ENCODE results near the gene KLHL40. TPM values are rescaled to one million over a fixed set of nuclear protein-coding genes. Genes with fewer than 3 reads are reported as not detected.

KLHL40 gene
- polyA plus RNA-seq, 1 donor (not counting 4 experiments of a cell fraction or from before 2014, with no cell fraction given), result not detected

- TF ChIP-seq EZH2 (IDR thresholded peaks at IDR 0.05; ENCODE audit: low read length) (no peak), CTCF (optimal IDR thresholded peaks at IDR 0.05 in 1 of 3, IDR thresholded peaks at IDR 0.05 in 1 of 3, conservative IDR thresholded peaks at IDR 0.05 in 1 of 3; ENCODE audit: extremely low read depth in 1 of 3, insufficient read depth in 2 of 3, low read length in 3 of 3) (no peak)
- H4K20me1 ChIP-seq (ENCODE audit: control insufficient read depth, extremely low read depth, insufficient read depth, low read length), result peaks cover 3% of the 10 kb centered on the region
- H3K4me3 ChIP-seq (ENCODE audit: control insufficient read depth in 2 of 3, extremely low read depth in 1 of 3, insufficient read depth in 2 of 3, low read depth in 1 of 3, low read length in 3 of 3), result no peak overlapping the region
- H3K9me1 ChIP-seq (ENCODE audit: control insufficient read depth, extremely low read depth, insufficient read depth, low read length), result peaks cover 5% of the 10 kb centered on the region
- no peak overlapping the region for H3K9ac ChIP-seq (ENCODE audit: control insufficient read depth, extremely low read depth, insufficient read depth, low read length)
- FAIRE-seq (no peak), DNase-seq (ENCODE audit: low read depth, low spot score) (no peak)
- no peaks in the 10 kb centered on the region for H3K9me3 ChIP-seq (ENCODE audit: control insufficient read depth, low read depth, low read length)
- peaks cover 30% of the 10 kb centered on the region for H3K4me1 ChIP-seq (ENCODE audit: control insufficient read depth, extremely low read depth, insufficient read depth, low read length)
- peaks cover 9 to 10% of the 10 kb centered on the region in 2 experiments for H3K36me3 ChIP-seq (ENCODE audit: control insufficient read depth in 2 of 2, extremely low read depth in 1 of 2, insufficient read depth in 2 of 2, low read length in 2 of 2)
- H3K27ac ChIP-seq (ENCODE audit: control insufficient read depth, insufficient read depth, low read length), result no peak overlapping the region
- no peaks in the 10 kb centered on the region for H3K27me3 ChIP-seq (ENCODE audit: control insufficient read depth, extremely low read depth, insufficient read depth, low read length)
- dilution Hi-C loops (cut with MboI; ENCODE audit: extremely low pct_ligation_motif_present, low sequenced_read_pairs), result no loop called here
- peaks cover 9% of the 10 kb centered on the region for H3K79me2 ChIP-seq (ENCODE audit: control insufficient read depth, insufficient read depth, low read length)
- H2AFZ ChIP-seq (ENCODE audit: control insufficient read depth, low read length), result no peak overlapping the region
- H3K4me2 ChIP-seq (ENCODE audit: control insufficient read depth, extremely low read depth, insufficient read depth, low read depth, low read length), result no peak overlapping the region
Observed at GRCh38 chr3:42649783-42650182, 35.6 kb upstream of the KLHL40 start.

- H3K4me2 ChIP-seq (ENCODE audit: control insufficient read depth, extremely low read depth, insufficient read depth, low read depth, low read length), result peak overlapping the region; percentile 83
- dilution Hi-C loops (cut with MboI; ENCODE audit: extremely low pct_ligation_motif_present, low sequenced_read_pairs), result no loop called here
- H3K4me3 ChIP-seq (ENCODE audit: control insufficient read depth in 2 of 3, extremely low read depth in 1 of 3, insufficient read depth in 2 of 3, low read depth in 1 of 3, low read length in 3 of 3), result peak overlapping the region in 1 of 3 experiments; percentile 23
- peak overlapping the region; percentile 79 for H3K27ac ChIP-seq (ENCODE audit: control insufficient read depth, insufficient read depth, low read length)
- peaks cover 6% of the 10 kb centered on the region for H4K20me1 ChIP-seq (ENCODE audit: control insufficient read depth, extremely low read depth, insufficient read depth, low read length)
- peaks cover 7% of the 10 kb centered on the region for H3K9me1 ChIP-seq (ENCODE audit: control insufficient read depth, extremely low read depth, insufficient read depth, low read length)
- FAIRE-seq (peak; percentile 90), DNase-seq (ENCODE audit: low read depth, low spot score) (no peak)
- no peaks in the 10 kb centered on the region for H3K9me3 ChIP-seq (ENCODE audit: control insufficient read depth, low read depth, low read length)
- no peaks in the 10 kb centered on the region for H3K27me3 ChIP-seq (ENCODE audit: control insufficient read depth, extremely low read depth, insufficient read depth, low read length)
- peak overlapping the region; percentile 68 for H2AFZ ChIP-seq (ENCODE audit: control insufficient read depth, low read length)
- H3K79me2 ChIP-seq (ENCODE audit: control insufficient read depth, insufficient read depth, low read length), result peaks cover 14% of the 10 kb centered on the region
- TF ChIP-seq CTCF (optimal IDR thresholded peaks at IDR 0.05 in 1 of 3, IDR thresholded peaks at IDR 0.05 in 1 of 3, conservative IDR thresholded peaks at IDR 0.05 in 1 of 3; ENCODE audit: extremely low read depth in 1 of 3, insufficient read depth in 2 of 3, low read length in 3 of 3) (no peak), EZH2 (IDR thresholded peaks at IDR 0.05; ENCODE audit: low read length) (no peak)
- H3K9ac ChIP-seq (ENCODE audit: control insufficient read depth, extremely low read depth, insufficient read depth, low read length), result peak overlapping the region; percentile 47
- H3K4me1 ChIP-seq (ENCODE audit: control insufficient read depth, extremely low read depth, insufficient read depth, low read length), result peaks cover 43% of the 10 kb centered on the region
- H3K36me3 ChIP-seq (ENCODE audit: control insufficient read depth in 2 of 2, extremely low read depth in 1 of 2, insufficient read depth in 2 of 2, low read length in 2 of 2), result peaks cover 7 to 9% of the 10 kb centered on the region in 2 experiments
Observed at GRCh38 chr3:42651248-42652091, 33.9 kb upstream of the KLHL40 start.
